Peyer's patch (tissue), 4 donors: ENCODE data around the gene TMCO4. TPM values are rescaled to one million over a fixed set of nuclear protein-coding genes. Genes with fewer than 3 reads are reported as not detected.
A peak's percentile ranks its signal among the peaks of the same experiment; 100 is the strongest.

Source experiments
- DNase-seq, 3 donors: peaks; one replicate each; pipeline ENCODE4 v3.0.0-alpha.2; 2017 to 2019
- H3K27ac ChIP-seq, 4 donors: fragments of 200-600 bp; sonication (generic); one replicate each; pipeline ENCODE4 v1.5.1; 2016 to 2019
- H3K27me3 ChIP-seq, 2 donors: fragments of 200-600 bp; sonication (generic); one replicate each; pipeline ENCODE4 v1.5.1; 2019
- H3K36me3 ChIP-seq, 3 donors: fragments of 200-600 bp; sonication (generic); one replicate each; pipeline ENCODE4 v1.5.1; 2016 to 2019
- H3K4me1 ChIP-seq, 4 donors: fragments of 200-600 bp; sonication (generic); one replicate each; pipeline ENCODE4 v1.5.1; 2016 to 2019
- H3K4me3 ChIP-seq, 4 donors: fragments of 200-600 bp; sonication (generic); 1 replicate in 3 of 4; 2 replicates in 1 of 4; pipeline ENCODE4 v1.5.1; 2016 to 2019; ENCODE audit warnings: mild to moderate bottlenecking in 1 of 4
- H3K9me3 ChIP-seq, 4 donors: fragments of 200-600 bp; sonication (generic); one replicate each; pipeline ENCODE4 v1.5.1; 2016 to 2019; ENCODE audit warnings: mild to moderate bottlenecking in 1 of 4
- CTCF ChIP-seq, 6 experiments: fragments of 450-650 bp in 4 of 6; fragments of 200-600 bp in 2 of 6; sonication (generic) in 1 of 6; IDR thresholded peaks; one replicate each; pipeline ENCODE4 v1.5.1; 2017 to 2019; ENCODE audit warnings: antibody characterized with exemption in 6 of 6, mild to moderate bottlenecking in 3 of 6, moderate library complexity in 1 of 6
- POLR2A ChIP-seq, 2 donors: fragments of 450-650 bp; IDR thresholded peaks; one replicate each; pipeline ENCODE4 v1.5.1; 2017; ENCODE audit warnings: antibody characterized with exemption in 2 of 2, mild to moderate bottlenecking in 2 of 2, moderate library complexity in 2 of 2
- total RNA-seq, 4 donors: library from RNA; depleted of rRNA; stranded (reverse); fragments of >200 nt; gene quantifications; one replicate each; pipeline ENCODE4 v1.1.0, GENCODE V29; 2016

Gene TMCO4
- total RNA-seq, 4 donors from 2014 or later: 13.5 to 40.4 (median 26.1) TPM

- no peak for TF ChIP-seq CTCF (IDR thresholded peaks at IDR 0.05)
- no peak for TF ChIP-seq POLR2A (IDR thresholded peaks at IDR 0.05)
- Histone ChIP-seq H3K9me3 (no peaks in the 10 kb centered on the region), H3K4me3 (no peak overlapping the region), H3K27me3 (no peaks in the 10 kb centered on the region), H3K36me3 (peaks cover 0 to 35% (median 0%) of the 10 kb centered on the region in 3 donors), H3K4me1 (no peaks in the 10 kb centered on the region), H3K27ac (no peak overlapping the region)
- DNase-seq: no peak
These were observed 30.3 kb downstream of the TMCO4 start for GRCh38 chr1:19769211-19769932.

- H3K4me3 ChIP-seq: no peak overlapping the region
- no peak overlapping the region for H3K27ac ChIP-seq
- no peaks in the 10 kb centered on the region for H3K27me3 ChIP-seq
These were observed 31.1 kb downstream of the TMCO4 start for GRCh38 chr1:19768353-19769210.

GRCh38 chr1:19765623-19766022 is 34.1 kb downstream of the TMCO4 start:
- DNase-seq: no peak
- Histone ChIP-seq H3K27me3 (no peaks in the 10 kb centered on the region), H3K4me3 (no peak overlapping the region), H3K4me1 (no peaks in the 10 kb centered on the region), H3K36me3 (peaks cover 0 to 11% (median 0%) of the 10 kb centered on the region in 3 donors), H3K9me3 (no peaks in the 10 kb centered on the region), H3K27ac (no peak overlapping the region)
- no peak for TF ChIP-seq CTCF (IDR thresholded peaks at IDR 0.05)
- no peak for TF ChIP-seq POLR2A (IDR thresholded peaks at IDR 0.05)

More at GRCh38 chr1:19768353-19769210, 31.1 kb downstream of the TMCO4 start:
- Histone ChIP-seq H3K9me3 (no peaks in the 10 kb centered on the region), H3K4me1 (no peaks in the 10 kb centered on the region), H3K36me3 (peaks cover 0 to 27% (median 0%) of the 10 kb centered on the region in 3 donors)
- no peak for TF ChIP-seq CTCF (IDR thresholded peaks at IDR 0.05)
- no peak for TF ChIP-seq POLR2A (IDR thresholded peaks at IDR 0.05)
- no peak for DNase-seq

GRCh38 chr1:19764848-19765247 is 34.9 kb downstream of the TMCO4 start:
- Histone ChIP-seq H3K27ac (no peak overlapping the region), H3K4me3 (no peak overlapping the region), H3K4me1 (no peaks in the 10 kb centered on the region), H3K27me3 (no peaks in the 10 kb centered on the region), H3K36me3 (peaks cover 0 to 4% (median 0%) of the 10 kb centered on the region in 3 donors), H3K9me3 (no peaks in the 10 kb centered on the region)
- no peak for TF ChIP-seq CTCF (IDR thresholded peaks at IDR 0.05)
- TF ChIP-seq POLR2A (IDR thresholded peaks at IDR 0.05): no peak
- no peak for DNase-seq

- Histone ChIP-seq H3K27ac (no peak overlapping the region), H3K27me3 (no peaks in the 10 kb centered on the region), H3K4me3 (no peak overlapping the region), H3K9me3 (no peaks in the 10 kb centered on the region), H3K4me1 (no peaks in the 10 kb centered on the region), H3K36me3 (no peaks in the 10 kb centered on the region)
- no peak for TF ChIP-seq POLR2A (IDR thresholded peaks at IDR 0.05)
- TF ChIP-seq CTCF (IDR thresholded peaks at IDR 0.05): peak; percentile 14 to 59 (median 57)
- peak in 1 of 3 donors; percentile 60 for DNase-seq
These were observed 37.4 kb downstream of the TMCO4 start for GRCh38 chr1:19762175-19762779.
